Stimulated activated memory B cell treated with anti-CD40 and anti-IgM and Interleukin-4, amounts not matched to agents 10 μg/mL and 1 μg/mL and 100 μg/mL, for 72 hours (primary cell): ENCODE results near the gene RPA3.
A peak's percentile ranks its signal among the peaks of the same experiment; 100 is the strongest.

Source experiments
- ATAC-seq: fragments of 150-1000 bp; cut with Tn5 transposase; 2 replicates; pipeline ENCODE4 v1.10.0; 2021
- H3K27ac Mint-ChIP-seq: one replicate; pipeline ENCODE4 v1.8.0; 2022; ENCODE audit warnings: mild to moderate bottlenecking, mixed read lengths
- H3K27me3 Mint-ChIP-seq: one replicate; pipeline ENCODE4 v1.8.0; 2022; ENCODE audit warnings: mixed read lengths
- H3K36me3 Mint-ChIP-seq: one replicate; pipeline ENCODE4 v1.8.0; 2022; ENCODE audit warnings: mixed read lengths
- H3K4me1 Mint-ChIP-seq: one replicate; pipeline ENCODE4 v1.8.0; 2022; ENCODE audit warnings: mixed read lengths
- H3K4me3 Mint-ChIP-seq: one replicate; pipeline ENCODE4 v1.8.0; 2022; ENCODE audit warnings: mild to moderate bottlenecking, moderate library complexity, mixed read lengths
- H3K9me3 Mint-ChIP-seq: one replicate; pipeline ENCODE4 v1.8.0; 2022; ENCODE audit warnings: mixed read lengths

Gene RPA3

GRCh38 chr7:7718492-7718891 lies at the start of gene RPA3:
RPA3 (minus strand) TSS chr7:7718607; CDS start chr7:7640418, 78,189 bp downstream.
- no peak for ATAC-seq
- H3K9me3 Mint-ChIP-seq = no peaks in the 10 kb centered on the region

DNA sequence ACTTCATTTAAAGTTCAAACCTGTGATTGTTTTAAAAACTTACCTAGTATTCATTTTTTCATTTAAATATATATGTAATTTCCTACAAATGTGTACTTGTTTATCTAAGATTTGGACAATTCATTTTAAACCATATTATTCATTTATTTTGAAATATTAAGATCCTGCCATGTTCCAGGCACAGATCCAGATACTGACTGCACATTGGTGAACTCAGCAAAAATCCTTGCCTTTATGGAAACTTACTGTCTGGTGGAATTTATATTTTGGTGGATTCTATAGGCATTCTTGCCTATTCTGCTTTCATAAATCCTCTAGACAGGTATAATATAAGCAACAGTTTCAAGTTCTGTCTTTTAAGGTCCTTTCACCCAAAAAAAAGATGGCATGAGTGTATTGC lies 48.3 kb upstream of the RPA3 start:
- H3K4me3 Mint-ChIP-seq = no peak overlapping the region
- H3K27me3 Mint-ChIP-seq = no peaks in the 10 kb centered on the region
- no peaks in the 10 kb centered on the region for H3K9me3 Mint-ChIP-seq
- ATAC-seq = no peak
- H3K36me3 Mint-ChIP-seq = peaks cover 7% of the 10 kb centered on the region
- no peak overlapping the region for H3K27ac Mint-ChIP-seq
- peaks cover 35% of the 10 kb centered on the region for H3K4me1 Mint-ChIP-seq

More at GRCh38 chr7:7718492-7718891, at the start of gene RPA3:
- no peak within 1 kb of the TSS for H3K4me3 Mint-ChIP-seq
- no peaks in the 10 kb centered on the region for H3K27me3 Mint-ChIP-seq
- H3K36me3 Mint-ChIP-seq = peaks cover 16% of the 10 kb centered on the region
- peaks cover 15% of the 10 kb centered on the region for H3K4me1 Mint-ChIP-seq
- no peak within 1 kb of the TSS for H3K27ac Mint-ChIP-seq

- Mint-ChIP-seq H3K9me3 (no peaks in the 10 kb centered on the region), H3K27me3 (no peaks in the 10 kb centered on the region), H3K36me3 (peaks cover 5% of the 10 kb centered on the region), H3K27ac (peak overlapping the region; percentile 31), H3K4me1 (peaks cover 41% of the 10 kb centered on the region), H3K4me3 (no peak overlapping the region)
- ATAC-seq = no peak
Observed at GRCh38 chr7:7765422-7765821, 47.0 kb upstream of the RPA3 start.

DNA sequence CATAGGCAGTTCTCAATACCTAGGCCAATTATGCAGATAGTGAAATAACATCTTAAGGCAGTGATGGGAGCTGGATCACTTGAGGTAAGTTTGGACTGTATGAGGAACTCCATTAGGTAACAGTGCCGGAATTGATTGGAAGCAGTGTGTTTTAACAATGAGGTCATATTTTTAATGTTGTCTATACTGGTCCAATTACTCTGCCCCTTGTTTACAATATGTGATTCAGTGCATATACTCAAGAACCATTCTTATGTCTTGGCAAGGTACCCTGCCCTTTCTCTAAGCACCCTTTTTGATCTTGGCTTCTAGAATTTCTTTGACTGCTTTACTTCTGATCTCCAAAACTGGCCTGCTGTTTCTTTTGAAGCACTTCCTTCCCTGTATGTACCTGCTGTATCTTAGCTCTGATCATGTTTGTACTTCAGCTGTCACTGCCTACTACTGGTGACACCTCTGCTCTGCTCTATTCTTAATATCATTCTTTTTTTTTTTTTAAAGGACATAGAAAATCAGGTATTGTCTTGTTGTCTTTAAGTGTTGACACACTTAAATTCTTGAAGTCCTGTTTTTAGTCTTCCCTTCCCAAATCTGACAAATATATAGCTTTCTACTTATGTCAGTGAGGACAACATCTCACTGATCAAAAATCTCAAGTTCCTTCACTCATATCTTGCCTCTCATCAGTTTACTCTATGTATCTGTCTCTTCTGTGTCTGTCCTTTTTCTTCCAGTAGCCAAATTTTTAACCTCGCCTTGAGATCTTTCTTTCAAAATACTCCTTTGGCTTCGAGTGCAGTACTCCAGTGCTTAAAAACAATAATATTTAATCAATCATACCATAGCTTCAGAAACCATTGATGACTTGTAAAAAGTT lies 46.4 kb upstream of the RPA3 start:
- Mint-ChIP-seq H3K27ac (peak overlapping the region; percentile 31), H3K9me3 (no peaks in the 10 kb centered on the region), H3K4me3 (no peak overlapping the region), H3K27me3 (no peaks in the 10 kb centered on the region), H3K36me3 (no peaks in the 10 kb centered on the region), H3K4me1 (peaks cover 39% of the 10 kb centered on the region)
- ATAC-seq = peak; percentile 31

GRCh38 chr7:7761974-7762779 lies 43.8 kb upstream of the RPA3 start:
- H3K4me1 Mint-ChIP-seq = peaks cover 39% of the 10 kb centered on the region
- no peaks in the 10 kb centered on the region for H3K36me3 Mint-ChIP-seq
- H3K27me3 Mint-ChIP-seq = no peaks in the 10 kb centered on the region
- H3K27ac Mint-ChIP-seq = peak overlapping the region; percentile 85
- H3K9me3 Mint-ChIP-seq = no peaks in the 10 kb centered on the region
- H3K4me3 Mint-ChIP-seq = peak overlapping the region; percentile 88
- ATAC-seq = peak; percentile 71

DNA sequence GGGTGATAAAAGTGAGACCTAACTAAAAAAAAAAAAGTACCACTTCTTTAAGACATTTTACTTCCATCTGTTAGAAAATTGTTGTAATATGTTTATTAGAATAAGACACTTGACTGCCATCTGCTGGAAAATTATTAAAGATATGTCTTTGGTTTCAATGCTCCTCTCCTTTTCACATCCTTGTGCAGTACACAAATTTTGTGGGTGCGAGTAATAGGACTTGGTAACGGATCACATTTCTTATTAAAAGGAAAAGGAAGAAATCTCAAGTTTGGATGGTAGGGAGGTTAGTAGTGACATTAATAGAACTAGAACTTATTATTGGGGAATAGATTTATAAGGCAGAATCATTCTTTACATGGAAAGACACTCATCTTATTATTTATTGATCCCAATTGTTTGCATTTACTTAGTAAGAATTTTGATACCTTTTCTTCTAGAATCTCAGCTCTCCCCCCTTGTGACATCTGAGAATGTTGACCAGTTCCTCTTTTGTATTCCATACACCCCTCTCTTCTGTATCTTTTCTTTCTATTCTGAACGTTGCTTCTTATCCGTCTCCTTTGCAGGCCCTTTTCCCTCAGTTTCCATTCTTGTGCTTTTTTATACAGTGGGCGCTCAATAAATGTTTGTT lies 43.0 kb upstream of the RPA3 start:
- H3K27ac Mint-ChIP-seq = peak overlapping the region; percentile 85
- H3K9me3 Mint-ChIP-seq = no peaks in the 10 kb centered on the region
- H3K27me3 Mint-ChIP-seq = no peaks in the 10 kb centered on the region
- peak; percentile 69 for ATAC-seq
- H3K36me3 Mint-ChIP-seq = no peaks in the 10 kb centered on the region
- H3K4me1 Mint-ChIP-seq = peaks cover 39% of the 10 kb centered on the region
- peak overlapping the region; percentile 88 for H3K4me3 Mint-ChIP-seq

DNA sequence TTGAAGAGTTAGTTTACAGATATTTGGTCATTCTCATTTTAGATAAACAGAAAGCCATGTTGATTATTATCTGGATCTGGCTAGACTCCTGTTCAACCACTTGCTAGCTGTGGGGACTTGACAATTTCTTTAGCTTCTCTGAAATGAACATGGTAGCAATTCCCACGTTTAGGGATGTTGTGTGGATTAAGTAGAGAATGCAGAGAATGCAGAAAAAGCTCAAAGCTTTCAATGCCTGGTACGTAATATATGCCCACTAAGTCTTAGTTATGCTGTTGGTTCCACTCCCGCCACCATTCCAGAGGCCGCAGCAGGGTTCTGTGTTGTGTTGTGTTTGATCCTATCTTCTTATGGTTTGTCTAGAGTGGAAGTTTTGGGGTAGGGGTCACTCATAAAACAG lies 39.2 kb upstream of the RPA3 start:
- no peak overlapping the region for H3K27ac Mint-ChIP-seq
- ATAC-seq = no peak
- H3K36me3 Mint-ChIP-seq = peaks cover 8% of the 10 kb centered on the region
- H3K4me1 Mint-ChIP-seq = peaks cover 22% of the 10 kb centered on the region
- H3K9me3 Mint-ChIP-seq = peaks cover 3% of the 10 kb centered on the region
- no peaks in the 10 kb centered on the region for H3K27me3 Mint-ChIP-seq
- H3K4me3 Mint-ChIP-seq = no peak overlapping the region

GRCh38 chr7:7756577-7756976 lies 38.2 kb upstream of the RPA3 start:
- H3K4me3 Mint-ChIP-seq = no peak overlapping the region
- H3K4me1 Mint-ChIP-seq = peaks cover 12% of the 10 kb centered on the region
- no peak overlapping the region for H3K27ac Mint-ChIP-seq
- H3K36me3 Mint-ChIP-seq = peaks cover 8% of the 10 kb centered on the region
- ATAC-seq = no peak
- H3K27me3 Mint-ChIP-seq = no peaks in the 10 kb centered on the region
- H3K9me3 Mint-ChIP-seq = peaks cover 3% of the 10 kb centered on the region

DNA sequence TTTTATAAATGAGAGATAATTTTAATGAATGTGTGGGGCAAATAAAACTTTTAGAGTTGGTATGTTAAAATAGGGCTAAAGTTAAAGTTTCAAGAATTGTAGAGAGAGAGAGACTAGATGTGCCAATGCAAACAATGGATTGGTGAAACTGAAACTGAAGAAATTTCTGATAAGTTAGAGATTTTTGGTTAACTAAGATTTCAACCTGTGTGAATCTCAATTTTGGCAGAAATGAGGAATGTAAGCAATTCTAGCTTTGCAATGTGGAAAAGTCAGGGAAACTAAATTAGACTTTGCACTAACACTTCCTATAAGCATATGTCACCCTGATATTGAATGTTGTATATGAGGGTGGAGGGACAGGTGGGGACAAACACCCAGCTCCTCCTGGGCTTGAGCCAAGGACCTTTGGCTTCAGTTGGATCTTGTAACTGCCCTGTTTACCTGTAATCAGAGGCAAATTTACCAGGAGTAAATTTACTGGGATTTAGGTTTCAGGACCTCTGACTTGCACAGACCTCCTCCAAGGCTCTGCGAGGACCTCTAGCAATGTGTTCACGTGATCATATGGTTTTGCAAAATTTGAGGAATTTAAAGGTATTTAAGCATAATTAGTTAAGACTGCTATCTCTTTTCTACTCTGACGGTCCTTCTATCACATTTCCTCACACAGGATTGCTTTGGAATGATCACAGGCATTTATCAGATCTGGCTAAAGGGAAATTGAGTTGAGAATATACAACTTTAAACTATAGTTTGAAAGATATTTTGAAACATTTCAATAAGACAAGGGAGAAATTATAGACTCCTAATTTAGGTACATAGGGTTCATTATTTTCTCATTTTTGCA lies 33.1 kb upstream of the RPA3 start:
- Mint-ChIP-seq H3K27ac (no peak overlapping the region), H3K27me3 (no peaks in the 10 kb centered on the region), H3K9me3 (peaks cover 3% of the 10 kb centered on the region), H3K36me3 (peaks cover 8% of the 10 kb centered on the region), H3K4me1 (peaks cover 7% of the 10 kb centered on the region), H3K4me3 (no peak overlapping the region)
- no peak for ATAC-seq

DNA sequence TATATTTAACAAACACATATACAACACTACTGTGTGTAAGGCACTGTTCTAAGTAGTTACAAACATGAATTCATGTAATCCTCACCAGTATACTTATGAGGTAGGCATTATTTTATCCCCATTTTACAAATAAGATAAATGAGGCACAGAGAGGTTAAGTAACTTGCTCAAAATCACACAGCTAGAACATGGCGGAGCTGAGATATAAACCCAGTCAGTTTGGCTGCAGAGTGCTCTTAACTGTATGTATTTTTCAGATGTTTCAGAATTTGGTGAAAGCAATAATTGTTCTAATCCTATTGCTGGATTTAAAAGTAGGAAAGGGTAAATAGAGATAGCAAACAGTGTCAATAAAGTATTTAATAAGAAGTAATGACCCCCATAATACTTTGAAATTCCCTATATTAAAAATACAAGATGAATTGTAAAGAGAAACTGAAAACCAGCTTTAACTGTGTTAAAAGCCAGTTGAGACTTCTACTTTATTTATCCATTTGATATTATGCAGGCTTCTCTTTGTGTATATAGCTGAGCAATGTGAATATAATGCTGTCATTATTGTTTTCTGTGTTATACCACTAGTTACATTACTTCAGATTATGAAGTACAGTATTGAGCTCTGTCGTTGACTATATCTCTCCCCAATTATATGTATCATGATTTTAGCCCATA lies 32.3 kb upstream of the RPA3 start:
- peaks cover 14% of the 10 kb centered on the region for H3K4me1 Mint-ChIP-seq
- no peak overlapping the region for H3K4me3 Mint-ChIP-seq
- no peaks in the 10 kb centered on the region for H3K27me3 Mint-ChIP-seq
- H3K9me3 Mint-ChIP-seq = peaks cover 3% of the 10 kb centered on the region
- H3K27ac Mint-ChIP-seq = no peak overlapping the region
- no peak for ATAC-seq
- H3K36me3 Mint-ChIP-seq = peaks cover 8% of the 10 kb centered on the region

- peak overlapping the region; percentile 14 for H3K27ac Mint-ChIP-seq
- H3K9me3 Mint-ChIP-seq = no peaks in the 10 kb centered on the region
Observed at GRCh38 chr7:7746458-7746857, 28.1 kb upstream of the RPA3 start.

GRCh38 chr7:7745966-7746365 lies 27.6 kb upstream of the RPA3 start:
- Mint-ChIP-seq H3K27ac (peak overlapping the region; percentile 14), H3K27me3 (no peaks in the 10 kb centered on the region), H3K36me3 (peaks cover 6% of the 10 kb centered on the region), H3K4me3 (no peak overlapping the region), H3K9me3 (no peaks in the 10 kb centered on the region), H3K4me1 (peaks cover 18% of the 10 kb centered on the region)
- peak; percentile 24 for ATAC-seq

More at GRCh38 chr7:7746458-7746857, 28.1 kb upstream of the RPA3 start:
- H3K4me3 Mint-ChIP-seq = no peak overlapping the region
- peaks cover 6% of the 10 kb centered on the region for H3K36me3 Mint-ChIP-seq
- H3K4me1 Mint-ChIP-seq = peaks cover 22% of the 10 kb centered on the region
- no peaks in the 10 kb centered on the region for H3K27me3 Mint-ChIP-seq
- ATAC-seq = no peak

GRCh38 chr7:7745258-7745657 lies 26.9 kb upstream of the RPA3 start:
- Mint-ChIP-seq H3K4me1 (peaks cover 18% of the 10 kb centered on the region), H3K36me3 (peaks cover 6% of the 10 kb centered on the region), H3K9me3 (no peaks in the 10 kb centered on the region), H3K27me3 (no peaks in the 10 kb centered on the region), H3K4me3 (no peak overlapping the region), H3K27ac (no peak overlapping the region)
- ATAC-seq = no peak

GRCh38 chr7:7742223-7742622 lies 23.8 kb upstream of the RPA3 start:
- Mint-ChIP-seq H3K4me3 (no peak overlapping the region), H3K4me1 (peaks cover 21% of the 10 kb centered on the region), H3K9me3 (no peaks in the 10 kb centered on the region), H3K27me3 (no peaks in the 10 kb centered on the region), H3K27ac (no peak overlapping the region), H3K36me3 (peaks cover 6% of the 10 kb centered on the region)
- ATAC-seq = no peak
